ENCODE results near the gene ANKRD26.

DNA sequence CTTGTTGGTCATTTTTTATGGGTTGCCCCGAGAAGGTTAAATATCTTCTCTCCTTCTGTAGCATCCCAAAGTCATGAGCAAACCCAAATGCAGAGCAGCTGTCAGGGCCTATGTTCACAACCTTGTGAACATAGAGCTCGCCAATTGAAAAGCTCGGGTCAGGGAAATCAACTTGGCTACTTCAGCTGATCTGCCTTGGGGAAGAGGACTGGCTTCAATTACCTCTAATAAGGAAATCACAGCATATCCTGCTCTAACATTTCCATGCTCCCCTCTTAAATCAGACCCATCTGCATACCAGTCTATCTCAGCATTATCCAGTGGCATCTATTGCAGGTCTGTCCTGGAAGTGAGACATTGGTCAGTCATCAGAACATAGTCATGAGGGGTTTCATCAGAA, 105.6 kb downstream of the ANKRD26 start:
- TF ChIP-seq, protein P1, sequence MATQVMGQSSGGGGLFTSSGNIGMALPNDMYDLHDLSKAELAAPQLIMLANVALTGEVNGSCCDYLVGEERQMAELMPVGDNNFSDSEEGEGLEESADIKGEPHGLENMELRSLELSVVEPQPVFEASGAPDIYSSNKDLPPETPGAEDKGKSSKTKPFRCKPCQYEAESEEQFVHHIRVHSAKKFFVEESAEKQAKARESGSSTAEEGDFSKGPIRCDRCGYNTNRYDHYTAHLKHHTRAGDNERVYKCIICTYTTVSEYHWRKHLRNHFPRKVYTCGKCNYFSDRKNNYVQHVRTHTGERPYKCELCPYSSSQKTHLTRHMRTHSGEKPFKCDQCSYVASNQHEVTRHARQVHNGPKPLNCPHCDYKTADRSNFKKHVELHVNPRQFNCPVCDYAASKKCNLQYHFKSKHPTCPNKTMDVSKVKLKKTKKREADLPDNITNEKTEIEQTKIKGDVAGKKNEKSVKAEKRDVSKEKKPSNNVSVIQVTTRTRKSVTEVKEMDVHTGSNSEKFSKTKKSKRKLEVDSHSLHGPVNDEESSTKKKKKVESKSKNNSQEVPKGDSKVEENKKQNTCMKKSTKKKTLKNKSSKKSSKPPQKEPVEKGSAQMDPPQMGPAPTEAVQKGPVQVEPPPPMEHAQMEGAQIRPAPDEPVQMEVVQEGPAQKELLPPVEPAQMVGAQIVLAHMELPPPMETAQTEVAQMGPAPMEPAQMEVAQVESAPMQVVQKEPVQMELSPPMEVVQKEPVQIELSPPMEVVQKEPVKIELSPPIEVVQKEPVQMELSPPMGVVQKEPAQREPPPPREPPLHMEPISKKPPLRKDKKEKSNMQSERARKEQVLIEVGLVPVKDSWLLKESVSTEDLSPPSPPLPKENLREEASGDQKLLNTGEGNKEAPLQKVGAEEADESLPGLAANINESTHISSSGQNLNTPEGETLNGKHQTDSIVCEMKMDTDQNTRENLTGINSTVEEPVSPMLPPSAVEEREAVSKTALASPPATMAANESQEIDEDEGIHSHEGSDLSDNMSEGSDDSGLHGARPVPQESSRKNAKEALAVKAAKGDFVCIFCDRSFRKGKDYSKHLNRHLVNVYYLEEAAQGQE (IDR thresholded peaks at IDR 0.05; ENCODE audit: low read depth): no peak
- no peak for TF ChIP-seq CREB1 (IDR thresholded peaks at IDR 0.05; ENCODE audit: low read depth)

Data from Ishikawa (cell line).